ENCODE results near the gene PELO.

GRCh38 chr5:52798938-52799337 is 11.2 kb downstream of the PELO start:
- TF ChIP-seq CTCF (IDR thresholded peaks at IDR 0.05) (no peak), POLR2A (IDR thresholded peaks at IDR 0.05) (no peak)
